Lower leg skin (tissue), 3 donors: ENCODE data around the gene TSSC4.

ENCODE experiments used
- POLR2A ChIP-seq, 2 donors: fragments of 450-650 bp; IDR thresholded peaks; one replicate each; pipeline ENCODE4 v1.6.1; 2016 to 2017; ENCODE audit warnings: antibody characterized with exemption in 2 of 2, mild to moderate bottlenecking in 1 of 2, moderate library complexity in 1 of 2
- TF ChIP-seq, protein P1 (sequence below), 3 donors: fragments of 450-650 bp; IDR thresholded peaks; one replicate each; pipeline ENCODE4 v1.5.1; 2016; ENCODE audit warnings: antibody characterized with exemption in 3 of 3, mild to moderate bottlenecking in 3 of 3, moderate library complexity in 2 of 3

DNA sequence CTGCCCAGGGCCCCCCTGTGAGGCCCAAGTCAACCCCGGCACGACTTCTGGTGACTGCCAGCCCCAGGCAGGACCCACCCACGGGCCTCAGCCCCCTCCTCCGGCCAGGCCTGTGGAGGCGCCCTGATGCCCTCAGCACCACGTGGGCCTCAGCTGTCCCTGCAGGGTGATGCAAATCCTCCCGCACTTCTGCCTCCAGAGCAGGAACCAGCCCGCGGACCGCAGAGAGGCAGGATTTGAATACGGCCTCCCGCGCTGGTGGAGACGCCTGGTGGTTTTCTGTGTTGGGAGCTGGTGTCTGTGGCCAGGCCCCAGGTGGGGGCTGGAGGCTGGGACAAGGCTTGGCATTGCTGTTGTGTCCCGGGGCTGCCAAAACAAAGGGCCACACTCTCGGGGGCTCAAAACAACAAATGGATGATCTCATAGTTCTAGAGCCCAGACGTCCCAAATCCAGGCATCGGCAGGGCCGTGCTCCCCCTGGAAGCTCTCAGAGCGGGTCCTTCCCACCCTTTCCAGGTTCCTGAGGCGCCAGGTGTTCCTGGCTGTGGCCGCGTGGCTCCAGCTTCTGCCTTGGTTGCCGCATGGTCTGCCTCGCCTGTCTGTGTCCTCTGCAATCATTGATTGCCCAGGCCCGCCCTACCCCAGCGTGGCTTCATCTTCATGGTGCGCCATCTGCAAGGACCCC lies 24.4 kb downstream of the TSSC4 start:
- TF ChIP-seq, protein P1, sequence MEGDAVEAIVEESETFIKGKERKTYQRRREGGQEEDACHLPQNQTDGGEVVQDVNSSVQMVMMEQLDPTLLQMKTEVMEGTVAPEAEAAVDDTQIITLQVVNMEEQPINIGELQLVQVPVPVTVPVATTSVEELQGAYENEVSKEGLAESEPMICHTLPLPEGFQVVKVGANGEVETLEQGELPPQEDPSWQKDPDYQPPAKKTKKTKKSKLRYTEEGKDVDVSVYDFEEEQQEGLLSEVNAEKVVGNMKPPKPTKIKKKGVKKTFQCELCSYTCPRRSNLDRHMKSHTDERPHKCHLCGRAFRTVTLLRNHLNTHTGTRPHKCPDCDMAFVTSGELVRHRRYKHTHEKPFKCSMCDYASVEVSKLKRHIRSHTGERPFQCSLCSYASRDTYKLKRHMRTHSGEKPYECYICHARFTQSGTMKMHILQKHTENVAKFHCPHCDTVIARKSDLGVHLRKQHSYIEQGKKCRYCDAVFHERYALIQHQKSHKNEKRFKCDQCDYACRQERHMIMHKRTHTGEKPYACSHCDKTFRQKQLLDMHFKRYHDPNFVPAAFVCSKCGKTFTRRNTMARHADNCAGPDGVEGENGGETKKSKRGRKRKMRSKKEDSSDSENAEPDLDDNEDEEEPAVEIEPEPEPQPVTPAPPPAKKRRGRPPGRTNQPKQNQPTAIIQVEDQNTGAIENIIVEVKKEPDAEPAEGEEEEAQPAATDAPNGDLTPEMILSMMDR (IDR thresholded peaks at IDR 0.05): no peak
- TF ChIP-seq POLR2A (IDR thresholded peaks at IDR 0.05): no peak
